Cerebellar cortex (tissue), 1 donor: Measurements from ENCODE around the gene SIM1.

ENCODE experiments used
- DNase-seq: peaks from one replicate; pipeline ENCODE4 v3.0.0-alpha.2; 2015; ENCODE audit warnings: low spot score

Gene SIM1

DNA sequence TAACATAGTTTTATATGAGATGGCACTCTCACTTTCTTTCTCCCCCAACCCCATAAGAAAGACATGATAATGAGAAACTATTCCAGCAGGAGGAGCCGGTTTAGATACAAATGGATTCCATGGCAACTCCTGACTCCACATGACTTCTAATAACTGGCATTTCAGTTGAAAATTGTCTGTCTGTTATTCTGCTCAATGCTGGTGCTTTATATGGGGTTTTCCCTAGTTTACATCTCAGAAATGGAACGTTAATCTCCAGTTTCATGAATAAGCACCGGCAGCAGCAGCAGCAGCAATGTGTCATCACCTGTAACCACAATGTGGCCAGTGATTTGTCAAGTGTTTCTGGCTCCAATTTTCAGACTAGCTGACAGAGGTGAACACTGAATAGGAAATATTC is 8.0 kb upstream of the SIM1 start:
- no peak for DNase-seq

DNA sequence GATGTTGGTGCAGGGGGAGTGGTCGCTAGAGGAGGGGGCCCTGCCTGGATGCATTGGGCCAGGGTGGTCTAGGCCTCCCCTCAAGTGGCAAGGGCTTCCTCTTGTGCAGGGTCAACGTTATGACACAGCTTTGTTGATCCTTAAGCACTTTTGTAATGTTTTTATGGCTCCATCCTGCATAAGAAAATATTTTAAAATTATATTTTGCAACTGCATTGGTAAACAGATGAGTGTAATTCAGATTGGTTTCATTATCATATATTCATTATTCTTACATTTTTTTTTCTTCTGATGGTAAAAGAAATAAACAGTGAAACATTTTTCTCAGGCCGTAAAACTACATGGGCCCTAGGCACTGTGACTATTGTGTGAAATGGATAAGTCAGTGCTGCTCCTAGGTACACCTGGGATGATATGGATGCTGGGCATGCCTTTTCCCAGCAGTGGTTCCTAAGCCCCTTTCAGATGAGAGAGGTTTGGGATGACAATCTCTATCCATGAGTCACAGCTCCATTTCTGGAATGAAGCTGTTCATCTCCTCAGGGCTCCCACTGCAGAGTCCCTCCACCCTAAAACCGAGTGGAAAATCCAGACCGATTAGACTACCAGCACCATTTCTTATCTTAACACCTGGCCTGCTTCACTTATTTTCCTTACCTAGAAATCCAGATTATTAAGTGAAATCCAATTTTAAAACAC is 5.8 kb upstream of the SIM1 start:
- DNase-seq = no peak

DNA sequence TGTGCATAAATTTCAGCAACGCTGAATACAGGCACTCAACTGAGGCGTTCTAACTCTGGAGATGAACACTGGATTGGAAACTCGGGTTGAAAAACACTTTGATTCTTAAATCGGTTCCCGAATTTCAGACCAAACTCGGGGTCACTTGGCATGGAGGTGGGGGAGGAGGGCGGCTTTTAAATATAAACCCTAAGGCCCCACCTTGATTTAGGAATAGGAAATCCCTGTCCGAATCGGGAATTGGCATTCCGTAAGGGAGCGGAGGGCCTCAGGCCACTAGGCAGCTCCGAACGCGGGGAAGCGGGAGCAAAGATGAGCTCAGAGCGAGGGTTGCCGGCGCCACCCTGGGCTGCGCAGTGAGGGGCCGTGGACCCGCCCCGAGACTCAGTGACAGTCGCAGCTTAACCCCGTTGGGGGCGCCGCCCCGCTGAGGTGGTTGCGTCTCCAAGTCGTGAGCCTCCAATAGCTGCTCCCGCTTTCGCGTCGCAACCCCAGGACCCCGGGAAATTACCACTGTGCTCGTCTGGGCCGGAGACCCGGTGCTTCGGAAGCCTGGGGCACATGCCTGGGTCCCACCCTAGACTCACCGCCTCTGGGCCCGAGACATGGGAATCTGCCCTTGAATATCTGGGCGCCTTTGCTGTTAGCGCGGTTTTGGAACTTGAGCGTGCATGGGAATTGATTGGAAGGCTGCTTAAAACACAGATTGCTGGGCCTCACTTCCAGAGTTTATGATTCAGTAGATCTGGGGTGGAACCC is 4.6 kb upstream of the SIM1 start:
- no peak for DNase-seq

DNA sequence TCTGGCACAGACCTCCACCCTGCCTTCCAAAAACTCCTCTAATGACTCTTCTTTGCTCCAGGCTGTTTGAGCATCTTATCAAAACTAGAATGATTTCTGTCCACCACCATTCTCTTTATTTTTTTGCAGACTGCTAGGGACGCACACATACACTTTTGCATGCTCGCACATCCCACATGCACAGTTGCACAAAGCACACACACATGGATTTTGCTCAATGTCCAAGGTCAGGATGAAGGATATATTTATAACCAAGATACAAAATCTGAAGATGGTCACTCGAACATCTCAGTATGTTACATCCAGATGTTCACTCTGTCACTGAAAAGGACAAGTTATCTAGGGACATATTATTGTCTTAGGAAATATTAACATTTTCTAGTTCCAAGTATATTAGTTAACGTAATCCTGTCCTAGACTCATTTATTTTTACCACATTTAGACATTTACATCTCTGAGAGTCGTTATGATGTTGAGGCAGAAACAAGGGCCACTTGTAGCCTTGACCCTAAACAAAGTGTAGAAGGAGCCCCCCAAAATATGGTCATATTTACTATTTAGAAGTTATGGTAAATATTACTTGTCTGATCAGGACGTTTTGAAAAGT is 3.4 kb upstream of the SIM1 start:
- DNase-seq = no peak

DNA sequence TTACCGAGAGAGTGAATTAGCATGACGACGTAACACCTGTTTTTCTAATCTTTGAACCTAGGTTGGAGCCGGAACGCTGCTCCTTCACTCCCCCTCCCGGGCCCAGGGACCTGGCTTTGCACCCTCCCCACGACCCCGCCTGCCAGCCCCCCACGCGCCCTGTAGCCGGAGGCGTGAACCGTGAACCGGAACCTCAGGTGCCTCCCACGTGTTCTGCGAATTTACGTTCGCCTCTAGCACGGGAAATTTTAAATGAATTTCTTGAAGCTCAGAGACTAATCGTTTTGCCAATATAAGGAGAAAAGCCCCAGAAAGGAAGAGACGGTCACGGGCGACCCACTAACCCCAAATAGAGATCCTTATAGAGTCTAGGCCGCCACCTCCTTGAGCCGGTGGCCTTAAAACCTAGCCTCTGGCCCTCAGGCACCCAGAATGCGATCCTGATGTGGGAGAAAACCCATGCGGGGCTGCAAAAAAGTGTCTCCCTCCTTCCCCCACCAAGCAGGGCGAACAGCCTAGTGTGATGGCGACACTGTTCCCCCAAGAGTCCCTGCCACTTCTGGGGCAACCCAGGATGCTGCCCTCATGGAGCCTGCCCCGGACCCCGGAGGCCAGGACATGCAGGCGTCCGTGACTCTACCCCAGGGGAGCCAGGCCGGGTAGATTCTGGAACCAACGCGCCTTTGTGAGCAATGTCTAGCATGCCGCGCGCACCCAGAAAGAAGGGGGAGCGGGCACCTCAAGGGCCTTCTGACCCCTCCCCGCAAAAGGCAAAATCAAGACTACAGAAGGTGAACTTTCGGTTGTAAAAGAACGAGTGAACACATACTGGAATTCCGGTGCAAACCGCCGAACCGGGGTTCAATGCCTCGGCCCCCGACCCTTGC is 2.7 kb upstream of the SIM1 start:
- DNase-seq = no peak

DNA sequence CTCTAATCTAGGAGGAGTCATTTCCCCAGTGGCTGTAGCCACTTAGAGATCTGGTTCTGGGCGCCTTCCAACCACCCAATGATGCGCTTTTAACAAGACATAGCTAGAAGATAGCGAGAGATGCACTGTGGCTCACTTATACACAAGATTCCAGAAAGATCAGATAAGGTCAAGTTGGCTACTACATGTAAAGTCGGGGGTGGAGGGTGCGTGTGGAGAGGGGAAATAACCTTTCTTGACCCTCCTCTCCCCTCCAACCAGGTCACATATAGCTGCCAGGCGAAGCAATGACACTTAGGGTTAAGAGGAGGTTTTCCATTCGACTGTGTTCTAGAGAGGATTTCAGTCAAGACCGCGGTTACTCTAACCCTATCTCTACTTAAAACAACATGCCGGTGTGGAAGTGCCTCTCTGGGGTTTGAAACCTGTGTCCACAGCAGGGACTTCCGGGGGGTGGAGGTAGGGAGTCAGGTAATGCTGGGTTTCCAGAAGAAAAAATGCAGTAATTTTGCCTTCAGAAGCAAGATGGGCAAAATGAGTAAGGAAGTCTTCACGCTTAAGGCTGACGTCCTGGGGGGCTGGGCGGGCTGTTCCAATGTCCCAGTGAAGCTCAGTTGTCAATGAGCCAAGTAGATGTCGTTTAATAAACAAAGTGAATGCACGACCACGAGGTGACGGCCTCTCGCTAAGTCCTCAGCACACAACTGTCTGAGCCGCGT is 1.8 kb upstream of the SIM1 start:
- no peak for DNase-seq

DNA sequence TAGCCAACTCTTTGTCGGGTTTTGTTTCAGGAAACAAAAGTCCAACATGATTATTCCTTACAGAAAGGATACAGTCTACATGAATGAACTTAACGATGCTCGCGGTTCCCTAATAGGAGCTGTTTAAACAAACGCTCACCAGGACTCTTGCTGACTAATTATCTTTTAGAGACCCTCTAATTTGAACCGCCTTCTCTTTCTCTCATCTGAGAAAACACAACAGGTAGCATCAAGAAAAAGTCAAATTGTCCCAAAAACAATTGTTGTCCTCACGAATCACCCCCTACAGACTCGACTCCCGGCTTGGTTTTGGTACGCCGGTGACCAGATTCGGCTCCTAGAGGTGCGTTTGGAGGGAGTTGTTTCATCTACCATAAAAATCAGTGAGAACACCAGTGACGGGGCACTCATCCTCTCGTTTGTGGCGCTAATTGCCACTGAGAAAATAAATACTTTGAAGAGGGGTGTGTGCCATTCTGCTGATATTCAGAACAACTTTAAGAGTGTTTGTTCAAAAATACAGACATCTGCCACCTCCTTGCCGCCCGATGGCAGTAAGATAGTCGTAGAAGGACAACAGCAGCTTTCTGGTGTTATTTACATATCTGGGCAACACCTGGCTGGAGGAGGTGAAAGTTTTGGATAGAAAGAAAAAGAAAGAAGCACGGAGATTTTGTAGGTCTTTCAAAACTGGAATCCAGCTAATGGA is 1.1 kb upstream of the SIM1 start:
- no peak for DNase-seq

DNA sequence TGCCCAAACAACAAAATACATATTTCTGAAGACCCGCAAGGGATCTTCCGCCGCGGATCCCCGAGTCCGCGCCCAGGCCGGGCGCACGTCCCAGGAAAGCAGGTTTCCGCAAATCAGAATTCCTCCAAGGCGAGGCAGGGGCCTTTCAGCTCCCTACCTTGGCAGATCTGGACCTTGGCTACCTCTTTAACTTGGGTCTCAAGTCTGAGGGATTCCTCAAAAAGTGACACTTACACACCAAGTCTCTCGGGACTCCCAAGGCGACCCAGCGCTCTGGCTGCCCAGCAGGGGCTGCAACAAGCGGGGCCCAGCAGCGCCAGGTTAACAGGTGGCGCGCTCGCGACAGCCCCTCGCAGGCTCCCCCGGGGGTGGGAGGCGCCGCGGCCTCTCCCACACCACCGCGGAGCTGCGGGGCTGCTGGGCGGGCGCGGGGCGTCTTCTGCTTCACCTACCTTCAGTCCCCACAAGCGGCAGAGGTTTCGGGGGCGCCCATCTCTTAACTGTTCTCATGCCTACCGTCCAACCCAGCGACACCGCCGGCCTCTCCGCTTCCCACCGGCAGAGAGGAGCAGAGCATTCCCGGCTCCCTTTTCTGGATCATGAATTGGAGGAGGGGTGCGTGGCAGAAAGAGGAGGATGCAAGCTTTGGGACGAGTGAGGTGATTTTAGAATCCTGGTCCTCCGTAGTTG is 414 bp downstream of the SIM1 start:
- no peak for DNase-seq

DNA sequence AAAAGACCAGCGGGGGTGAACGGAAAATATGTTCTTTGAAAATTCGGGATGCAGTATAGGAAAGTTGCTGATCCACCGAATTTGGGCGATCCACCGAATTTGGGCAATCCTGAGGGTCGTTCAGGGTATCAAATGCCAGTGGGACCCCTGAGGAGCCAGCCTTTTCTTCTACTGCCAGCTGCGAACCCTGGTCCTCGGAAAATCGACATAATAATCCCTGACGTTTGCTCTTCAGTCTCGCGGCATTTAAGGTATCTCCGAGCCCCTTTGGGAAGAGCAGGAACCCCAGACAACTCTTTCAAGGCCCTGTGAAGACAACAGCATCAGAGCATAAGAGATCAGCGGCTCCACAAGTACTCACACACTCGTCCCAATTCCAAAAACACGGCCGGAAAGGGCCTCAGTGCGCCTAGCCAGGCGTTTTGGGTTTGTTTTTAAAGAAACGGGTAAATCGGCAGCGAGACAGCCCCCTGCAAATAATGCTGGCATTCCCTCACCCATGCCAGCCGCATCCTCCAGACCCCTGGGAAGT is 1.0 kb downstream of the SIM1 start:
- no peak for DNase-seq

DNA sequence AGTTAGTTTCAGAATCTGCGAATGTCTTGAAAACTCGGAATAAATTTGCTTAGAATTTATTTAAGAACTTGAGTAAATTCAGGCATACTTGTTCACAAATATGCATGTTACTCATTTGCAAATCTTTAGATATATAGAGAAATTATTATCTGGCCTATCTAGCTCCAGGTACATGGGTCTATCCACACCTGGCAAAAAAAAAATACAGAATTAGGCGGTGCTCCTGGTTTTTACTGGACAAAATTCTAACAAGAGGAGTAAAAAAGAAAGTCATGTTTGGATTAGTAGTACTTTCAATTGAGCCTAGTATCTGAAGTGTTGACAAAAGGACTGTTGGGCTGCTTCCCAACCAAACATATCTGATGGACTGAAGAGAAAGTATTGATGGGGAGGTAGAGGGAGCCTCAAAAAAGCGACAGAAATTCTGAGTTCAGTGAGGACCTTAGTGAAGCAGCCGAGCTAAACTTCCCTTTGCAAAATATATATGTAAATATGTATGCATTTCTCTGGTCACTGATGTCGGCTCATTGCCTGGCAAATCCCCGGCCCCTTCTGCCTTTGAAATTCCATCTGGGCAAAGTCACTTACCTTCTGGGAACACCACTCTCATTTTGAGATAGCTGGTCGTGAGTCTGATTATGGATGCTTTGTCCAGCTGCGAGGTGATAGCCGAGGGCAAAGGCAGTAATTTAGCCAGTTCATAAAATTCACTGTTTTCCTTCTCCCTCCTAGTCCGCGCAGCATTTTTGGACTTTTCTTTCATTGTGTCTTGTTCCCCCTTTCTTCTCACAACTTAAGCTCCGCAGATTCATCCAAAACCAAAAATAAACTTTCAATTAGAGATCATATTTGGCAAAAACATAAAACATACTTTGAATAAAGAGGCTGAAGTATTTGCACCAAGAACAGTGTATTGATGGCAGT is 1.8 kb downstream of the SIM1 start:
- no peak for DNase-seq

DNA sequence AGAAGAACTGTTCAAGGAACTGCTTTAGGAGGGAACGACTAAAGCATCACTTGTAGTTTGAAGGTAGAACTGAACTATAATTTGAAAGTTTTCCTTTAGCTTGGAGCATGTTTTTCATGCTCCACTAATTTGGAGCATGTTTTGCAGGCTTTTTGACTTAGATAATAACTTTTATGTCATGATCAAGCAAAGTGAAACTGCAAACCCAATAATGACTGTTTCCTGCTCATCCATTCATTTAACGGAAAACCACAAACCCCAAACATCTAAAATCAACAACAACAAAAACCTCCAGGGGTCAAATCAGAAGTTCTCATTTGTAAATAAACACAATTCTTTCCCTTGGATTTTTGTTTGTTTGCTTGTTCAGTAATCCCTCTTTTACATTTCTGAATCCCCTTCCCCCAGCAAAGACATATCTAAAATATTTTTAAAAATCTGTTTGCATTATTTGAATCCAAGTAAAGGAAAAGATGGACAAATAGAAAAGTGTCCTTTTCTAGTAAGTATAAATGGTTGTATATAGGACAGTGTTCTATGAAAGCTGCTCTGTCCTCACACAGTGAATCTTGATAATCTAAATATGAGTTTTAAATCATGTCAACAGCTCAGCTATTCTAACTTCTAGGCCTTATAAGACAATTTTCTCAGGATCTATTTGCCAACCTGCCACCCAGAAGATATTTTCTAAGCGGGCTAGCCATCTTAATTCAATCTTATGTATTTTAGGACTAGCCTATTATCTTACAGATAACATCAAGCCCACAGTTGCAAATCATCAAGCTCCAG is 2.6 kb downstream of the SIM1 start:
- DNase-seq = no peak

DNA sequence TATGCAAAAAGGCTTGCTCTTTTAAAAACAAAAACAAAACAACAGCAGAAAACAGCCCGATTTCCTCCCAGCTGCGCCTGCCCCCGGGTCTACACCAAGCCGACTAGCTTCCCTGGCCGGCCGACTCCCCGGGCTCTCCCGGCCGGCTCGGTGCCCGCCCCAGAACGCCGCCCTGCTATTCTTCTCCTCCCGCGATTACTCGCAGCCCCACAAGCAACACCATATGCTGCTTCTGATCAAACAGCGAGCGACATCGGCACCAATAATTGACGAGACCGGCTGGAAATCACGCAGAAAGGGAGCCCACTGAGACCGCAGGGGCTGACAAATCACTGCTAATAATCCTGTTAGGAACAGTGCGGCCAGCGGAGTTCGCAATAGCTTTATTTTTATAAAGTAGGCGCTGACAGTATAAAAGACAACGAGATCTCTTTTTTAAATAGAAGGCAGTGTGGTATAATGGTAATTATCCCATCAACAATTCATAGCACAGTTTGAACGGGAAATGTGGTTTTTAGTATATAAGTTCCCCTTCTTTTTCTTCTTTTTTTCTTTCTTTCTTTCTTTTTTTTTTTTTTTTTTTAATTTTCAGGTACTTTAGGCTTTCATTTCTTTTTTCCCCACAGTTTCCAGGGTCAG is 3.3 kb downstream of the SIM1 start:
- DNase-seq = no peak

DNA sequence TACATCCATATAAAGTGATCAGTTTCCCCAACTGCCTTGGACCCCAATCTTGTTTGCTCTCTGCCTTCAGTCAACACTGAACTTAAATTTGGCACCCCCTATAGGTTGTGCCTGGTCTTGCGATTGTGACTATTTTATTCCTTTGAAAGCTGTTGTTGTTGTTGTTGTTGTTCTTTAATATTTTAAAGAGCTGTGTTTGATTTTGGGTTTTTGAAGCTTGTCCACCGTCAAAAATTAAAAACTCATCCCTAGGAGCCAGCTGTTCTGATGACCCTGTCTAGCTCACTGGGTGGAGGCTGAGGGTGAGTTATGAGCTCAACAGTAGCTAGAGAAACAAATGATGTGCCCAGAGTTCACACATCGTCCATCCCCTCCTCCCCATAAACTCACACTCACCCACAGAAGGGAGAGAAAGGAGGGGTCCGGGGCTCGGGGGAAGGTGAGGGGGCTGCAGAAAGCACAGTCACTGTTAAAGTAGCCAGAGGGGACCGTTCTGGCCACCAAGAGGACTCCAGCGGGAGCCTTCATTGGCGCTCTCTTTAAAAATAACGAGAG is 4.0 kb downstream of the SIM1 start:
- no peak for DNase-seq

DNA sequence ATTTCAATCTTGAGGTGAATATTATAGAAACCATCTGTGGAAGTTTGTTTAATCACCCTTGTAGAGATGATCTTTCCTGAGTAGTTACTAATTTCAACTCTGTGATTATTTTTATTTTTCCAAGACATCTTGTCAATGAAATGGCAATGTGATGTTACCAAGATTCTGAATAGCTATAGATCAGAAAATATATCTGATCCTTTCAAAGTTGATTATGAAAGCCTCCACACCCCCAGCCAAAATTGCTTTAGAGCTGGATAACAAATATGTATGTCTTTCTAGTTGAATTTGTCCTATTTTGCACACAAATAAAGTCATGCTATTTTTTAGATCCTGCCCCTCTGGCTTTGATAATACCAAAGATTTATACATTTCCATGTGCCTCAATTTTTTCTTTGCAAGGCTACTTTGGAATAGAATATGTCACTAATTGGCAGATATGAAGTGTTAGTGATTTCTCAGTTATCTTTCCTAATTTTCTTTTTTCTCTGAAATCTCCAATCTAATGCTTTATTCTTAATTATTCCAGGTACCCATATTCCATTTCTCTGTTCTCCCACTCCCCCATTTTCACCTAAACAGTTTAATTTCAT is 5.0 kb downstream of the SIM1 start:
- DNase-seq = no peak

DNA sequence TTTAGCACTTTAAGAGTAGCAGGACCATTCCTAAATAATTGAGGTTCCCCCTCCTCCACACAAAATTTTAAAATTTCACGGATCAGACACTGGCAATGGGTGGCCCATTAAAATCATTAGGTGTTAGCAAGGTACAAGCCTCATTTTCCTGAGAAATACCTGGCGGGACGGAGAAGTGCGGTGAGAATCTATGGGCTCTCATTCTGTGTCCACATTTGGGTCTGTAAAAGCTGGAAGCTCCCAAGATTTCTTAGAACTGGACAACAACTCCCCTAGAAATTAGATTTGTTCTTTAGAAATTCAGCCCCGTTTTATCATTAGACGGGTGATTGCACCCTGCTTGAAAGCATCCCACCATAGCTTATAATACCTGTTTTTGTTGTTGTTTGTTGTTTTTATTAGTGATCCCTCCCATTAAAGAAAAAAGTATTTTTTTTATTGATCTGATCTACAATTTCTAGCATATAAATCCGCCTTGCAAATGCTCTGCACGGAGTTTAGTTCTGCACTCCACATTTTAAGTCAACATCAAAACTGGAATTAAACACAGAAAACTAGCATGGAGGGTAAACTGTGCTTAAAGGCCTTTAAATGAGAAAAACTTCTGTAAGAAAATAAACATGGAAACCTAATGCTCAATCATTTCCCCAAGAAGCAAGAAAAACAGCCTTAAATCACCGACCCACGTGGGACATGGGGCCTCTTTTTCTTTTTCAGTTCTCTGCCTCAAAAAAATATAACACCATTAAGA is 5.7 kb downstream of the SIM1 start:
- no peak for DNase-seq

DNA sequence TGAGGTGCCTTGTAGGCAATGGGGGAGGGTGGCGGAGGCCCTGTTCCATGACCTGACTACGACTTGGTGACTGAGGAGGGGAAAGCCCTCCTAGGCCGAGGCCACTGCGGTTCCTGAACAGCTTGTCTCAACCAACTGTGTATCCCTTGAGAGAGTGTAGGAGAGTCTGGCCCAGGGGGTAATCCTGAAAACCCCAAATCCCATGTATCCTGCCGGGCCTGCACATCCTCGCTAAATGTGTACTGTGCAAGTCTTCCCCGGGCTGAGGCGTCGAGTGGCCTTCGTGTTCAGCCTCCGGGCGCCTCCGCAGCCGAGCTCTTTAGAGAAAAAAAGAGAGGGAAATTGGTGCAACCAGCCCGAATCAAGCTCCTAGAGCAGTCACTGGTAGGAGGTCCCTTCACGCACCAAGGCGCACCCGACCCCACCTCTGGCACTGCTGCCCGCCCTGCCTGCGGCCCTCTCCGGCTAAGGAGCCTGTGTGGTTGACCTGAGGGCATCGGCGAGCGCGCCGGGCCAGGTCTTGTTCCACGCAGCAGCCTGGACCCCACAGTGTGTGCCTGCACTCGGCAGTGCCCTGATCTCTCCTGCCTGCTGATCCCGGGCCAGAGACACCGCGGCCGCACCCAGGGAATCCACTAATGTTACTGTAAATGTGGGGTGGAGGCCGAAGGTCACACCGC is 7.3 kb downstream of the SIM1 start:
- no peak for DNase-seq
